ENCODE data around the gene EYA2.

DNA sequence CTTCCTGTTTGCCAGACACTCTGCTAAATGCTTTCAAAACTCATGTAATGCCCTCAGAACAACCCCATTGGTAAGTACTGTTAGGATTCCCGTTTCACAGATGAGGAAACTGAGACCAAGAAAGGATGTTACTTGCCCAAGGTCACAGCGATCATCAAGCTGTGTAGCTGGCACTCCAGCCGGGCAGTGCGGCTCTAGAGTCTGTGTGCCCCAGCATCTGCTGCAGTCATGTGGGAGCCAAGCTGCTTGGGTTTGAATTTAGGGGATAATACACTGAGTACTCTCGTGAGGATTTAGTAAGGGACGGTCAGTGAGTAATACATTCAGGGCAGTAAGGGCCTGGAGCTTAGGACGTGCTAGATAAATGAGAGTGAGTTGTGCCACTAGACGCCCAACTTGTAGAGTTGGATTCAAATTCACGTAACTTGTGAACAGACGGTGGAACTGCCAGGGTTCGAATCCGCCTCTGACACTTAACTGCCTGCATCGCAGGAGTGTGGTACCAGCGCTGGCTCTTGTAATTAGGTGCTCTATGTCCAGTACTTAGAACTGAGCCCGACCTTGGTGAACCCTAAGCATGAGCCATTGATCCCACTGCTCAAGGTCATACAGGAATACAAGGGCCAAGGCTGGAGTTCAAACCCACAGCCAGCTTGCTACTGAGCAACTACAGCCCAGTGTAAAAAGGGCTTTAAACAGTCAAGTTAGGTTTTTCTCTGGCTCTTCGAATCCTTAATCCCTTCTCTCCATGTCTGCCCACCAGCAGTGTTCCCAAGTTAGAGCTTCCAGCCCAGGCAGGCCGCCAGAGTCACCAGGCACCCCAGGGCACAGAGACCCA is 70.2 kb downstream of the EYA2 start:
- TF ChIP-seq, protein P1, sequence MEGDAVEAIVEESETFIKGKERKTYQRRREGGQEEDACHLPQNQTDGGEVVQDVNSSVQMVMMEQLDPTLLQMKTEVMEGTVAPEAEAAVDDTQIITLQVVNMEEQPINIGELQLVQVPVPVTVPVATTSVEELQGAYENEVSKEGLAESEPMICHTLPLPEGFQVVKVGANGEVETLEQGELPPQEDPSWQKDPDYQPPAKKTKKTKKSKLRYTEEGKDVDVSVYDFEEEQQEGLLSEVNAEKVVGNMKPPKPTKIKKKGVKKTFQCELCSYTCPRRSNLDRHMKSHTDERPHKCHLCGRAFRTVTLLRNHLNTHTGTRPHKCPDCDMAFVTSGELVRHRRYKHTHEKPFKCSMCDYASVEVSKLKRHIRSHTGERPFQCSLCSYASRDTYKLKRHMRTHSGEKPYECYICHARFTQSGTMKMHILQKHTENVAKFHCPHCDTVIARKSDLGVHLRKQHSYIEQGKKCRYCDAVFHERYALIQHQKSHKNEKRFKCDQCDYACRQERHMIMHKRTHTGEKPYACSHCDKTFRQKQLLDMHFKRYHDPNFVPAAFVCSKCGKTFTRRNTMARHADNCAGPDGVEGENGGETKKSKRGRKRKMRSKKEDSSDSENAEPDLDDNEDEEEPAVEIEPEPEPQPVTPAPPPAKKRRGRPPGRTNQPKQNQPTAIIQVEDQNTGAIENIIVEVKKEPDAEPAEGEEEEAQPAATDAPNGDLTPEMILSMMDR (IDR thresholded peaks at IDR 0.05): no peak
- no peak for TF ChIP-seq EZH2 (IDR thresholded peaks at IDR 0.05)
